Gastroesophageal sphincter (tissue), 4 donors: ENCODE data around the gene SORCS1. TPM values are rescaled to one million over a fixed set of nuclear protein-coding genes. Genes with fewer than 3 reads are reported as not detected.
A peak's percentile ranks its signal among the peaks of the same experiment; 100 is the strongest.

Experiments used
- ATAC-seq: fragments of 150-250 bp; one replicate; pipeline ENCODE4 v1.9.1; 2016; ENCODE audit warnings: mild to moderate bottlenecking, moderate library complexity
- H3K27ac ChIP-seq, 4 donors: fragments of 200-600 bp; sonication (generic) in 3 of 4; 1 replicate in 3 of 4; 2 replicates in 1 of 4; pipeline ENCODE4 v1.5.1; 2016 to 2019
- H3K27me3 ChIP-seq: fragments of 200-600 bp; sonication (generic); one replicate; pipeline ENCODE4 v1.5.1; 2019
- H3K36me3 ChIP-seq, 2 donors: fragments of 200-600 bp; sonication (generic); one replicate each; pipeline ENCODE4 v1.5.1; 2019; ENCODE audit warnings: control low read depth in 1 of 2
- H3K4me1 ChIP-seq, 3 donors: fragments of 200-600 bp; sonication (generic); 1 replicate in 2 of 3; 2 replicates in 1 of 3; pipeline ENCODE4 v1.5.1; 2016 to 2019; ENCODE audit warnings: control low read depth in 2 of 3
- H3K4me3 ChIP-seq, 2 donors: fragments of 200-600 bp; sonication (generic); one replicate each; pipeline ENCODE4 v1.5.1; 2019; ENCODE audit warnings: mild to moderate bottlenecking in 1 of 2, moderate library complexity in 1 of 2
- H3K9me3 ChIP-seq, 3 donors: fragments of 200-600 bp; sonication (generic); one replicate each; pipeline ENCODE4 v1.5.1; 2017 to 2019; ENCODE audit warnings: control low read depth in 2 of 3
- EP300 ChIP-seq: sonication (generic); formaldehyde crosslinking; IDR thresholded peaks from one replicate; pipeline ENCODE4 v1.6.1; 2017; ENCODE audit warnings: antibody characterized with exemption, mild to moderate bottlenecking
- POLR2A ChIP-seq, 2 donors: fragments of 450-650 bp; IDR thresholded peaks; one replicate each; pipeline ENCODE4 v1.6.1; 2017; ENCODE audit warnings: antibody characterized with exemption in 2 of 2, mild to moderate bottlenecking in 2 of 2, moderate library complexity in 1 of 2
- POLR2AphosphoS5 ChIP-seq: sonication (generic); formaldehyde crosslinking; IDR thresholded peaks from one replicate; pipeline ENCODE4 v1.6.1; 2017; ENCODE audit warnings: antibody characterized with exemption
- WGBS, 2 donors: methylation state at CpG; one replicate each; pipeline ENCODE4 v1.1.5; 2018; ENCODE audit warnings: low coverage in 1 of 2; 5-methylcytosine and 5-hydroxymethylcytosine counted together
- total RNA-seq, 4 donors: library from RNA; depleted of rRNA; stranded (reverse); fragments of >200 nt; gene quantifications; one replicate each; pipeline ENCODE4 v1.1.0, GENCODE V29; 2016
- TF ChIP-seq, protein P1 (sequence below), 4 experiments: fragments of 200-600 bp in 2 of 4; fragments of 450-650 bp in 2 of 4; sonication (generic) in 1 of 4; IDR thresholded peaks; one replicate each; pipeline ENCODE4 v1.5.1; 2017 to 2019; ENCODE audit warnings: antibody characterized with exemption in 4 of 4, mild to moderate bottlenecking in 2 of 4, moderate library complexity in 2 of 4

The SORCS1 gene
- total RNA-seq, 4 donors from 2014 or later: 8.5 to 18.6 (median 10.0) TPM

DNA sequence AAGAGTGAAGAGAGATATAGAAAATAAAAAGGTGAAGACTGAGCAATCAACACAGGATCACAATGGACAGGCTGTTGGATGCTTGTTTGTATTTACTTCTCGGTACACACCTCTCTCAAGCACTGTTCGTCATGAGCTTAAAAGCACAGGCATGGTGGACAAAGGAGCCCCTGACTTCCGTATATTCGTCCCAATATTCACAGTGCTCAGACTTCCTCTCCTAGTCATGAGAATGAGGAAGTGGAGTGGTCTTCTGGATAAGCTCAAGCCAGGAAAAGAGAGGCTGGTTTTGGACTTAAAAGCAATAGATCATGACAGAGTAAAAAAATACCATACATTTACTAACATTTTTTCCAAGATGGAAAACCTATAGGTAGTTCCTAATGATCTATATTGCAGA, 172.5 kb downstream of the SORCS1 start:
- H3K4me1 ChIP-seq: no peaks in the 10 kb centered on the region
- H3K27me3 ChIP-seq: no peaks in the 10 kb centered on the region
- WGBS, 2 donors: 82 to 85% methylated on average over 4 of the region's 4 CpGs
- no peak for ATAC-seq
- no peak for TF ChIP-seq POLR2A (IDR thresholded peaks at IDR 0.05)
- no peak overlapping the region for H3K4me3 ChIP-seq
- H3K9me3 ChIP-seq: no peaks in the 10 kb centered on the region
- no peak overlapping the region for H3K27ac ChIP-seq
- H3K36me3 ChIP-seq: no peaks in the 10 kb centered on the region

DNA sequence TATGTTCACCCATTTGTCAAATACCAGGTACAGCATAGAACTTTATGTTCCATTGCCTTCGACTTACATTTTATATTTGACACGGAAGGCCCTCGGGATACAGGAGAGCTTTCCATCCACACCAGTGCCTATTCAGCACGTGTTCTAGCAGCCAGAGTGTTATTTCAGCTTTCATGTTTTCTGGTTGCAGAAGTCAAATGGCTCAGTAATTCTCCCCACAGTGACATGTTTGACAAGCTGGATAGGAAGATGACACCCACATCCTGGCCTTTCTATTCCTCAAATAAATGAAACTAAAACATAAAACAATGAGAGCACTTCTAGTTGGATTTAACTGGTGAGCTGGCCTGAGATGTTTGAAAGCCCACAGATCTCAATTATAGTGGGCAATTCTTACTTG, 173.4 kb downstream of the SORCS1 start:
- Histone ChIP-seq H3K4me3 (no peak overlapping the region), H3K27me3 (no peaks in the 10 kb centered on the region)
- WGBS, 2 donors: 75 to 82% methylated on average over 4 of the region's 4 CpGs

DNA sequence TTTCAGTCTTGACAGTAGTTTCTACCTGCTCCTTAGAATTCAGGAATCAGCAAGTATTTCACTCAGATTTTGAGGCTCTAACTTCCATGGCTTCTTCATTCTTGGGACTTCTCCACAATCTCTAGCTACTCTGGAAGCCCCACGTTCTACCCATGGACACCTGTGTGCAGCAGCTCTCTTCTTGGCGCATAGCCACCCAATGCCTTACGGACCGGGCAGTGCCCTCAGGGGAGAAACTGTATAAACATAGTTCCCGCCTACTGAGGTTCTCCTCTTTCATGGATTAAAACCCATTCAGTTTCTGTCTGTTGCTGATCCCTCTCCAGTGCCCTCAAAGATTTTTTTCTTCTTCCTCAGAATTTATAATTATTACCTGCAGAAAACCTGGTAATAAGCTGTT, 177.1 kb downstream of the SORCS1 start:
- WGBS, 2 donors: 80 to 82% methylated on average over 5 of the region's 5 CpGs
- H3K27me3 ChIP-seq: no peaks in the 10 kb centered on the region
- ATAC-seq: no peak
- no peaks in the 10 kb centered on the region for H3K9me3 ChIP-seq
- TF ChIP-seq POLR2A (IDR thresholded peaks at IDR 0.05) (no peak), EP300 (no peak), POLR2AphosphoS5 (no peak)
- TF ChIP-seq, protein P1, sequence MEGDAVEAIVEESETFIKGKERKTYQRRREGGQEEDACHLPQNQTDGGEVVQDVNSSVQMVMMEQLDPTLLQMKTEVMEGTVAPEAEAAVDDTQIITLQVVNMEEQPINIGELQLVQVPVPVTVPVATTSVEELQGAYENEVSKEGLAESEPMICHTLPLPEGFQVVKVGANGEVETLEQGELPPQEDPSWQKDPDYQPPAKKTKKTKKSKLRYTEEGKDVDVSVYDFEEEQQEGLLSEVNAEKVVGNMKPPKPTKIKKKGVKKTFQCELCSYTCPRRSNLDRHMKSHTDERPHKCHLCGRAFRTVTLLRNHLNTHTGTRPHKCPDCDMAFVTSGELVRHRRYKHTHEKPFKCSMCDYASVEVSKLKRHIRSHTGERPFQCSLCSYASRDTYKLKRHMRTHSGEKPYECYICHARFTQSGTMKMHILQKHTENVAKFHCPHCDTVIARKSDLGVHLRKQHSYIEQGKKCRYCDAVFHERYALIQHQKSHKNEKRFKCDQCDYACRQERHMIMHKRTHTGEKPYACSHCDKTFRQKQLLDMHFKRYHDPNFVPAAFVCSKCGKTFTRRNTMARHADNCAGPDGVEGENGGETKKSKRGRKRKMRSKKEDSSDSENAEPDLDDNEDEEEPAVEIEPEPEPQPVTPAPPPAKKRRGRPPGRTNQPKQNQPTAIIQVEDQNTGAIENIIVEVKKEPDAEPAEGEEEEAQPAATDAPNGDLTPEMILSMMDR (IDR thresholded peaks at IDR 0.05): no peak
- no peak overlapping the region for H3K27ac ChIP-seq
- no peak overlapping the region for H3K4me3 ChIP-seq
- no peaks in the 10 kb centered on the region for H3K36me3 ChIP-seq
- H3K4me1 ChIP-seq: peaks cover 0 to 5% (median 0%) of the 10 kb centered on the region in 3 donors

More for the DNA sequence above, 173.4 kb downstream of the SORCS1 start:
- no peak for ATAC-seq
- Histone ChIP-seq H3K9me3 (no peaks in the 10 kb centered on the region), H3K4me1 (no peaks in the 10 kb centered on the region), H3K27ac (no peak overlapping the region), H3K36me3 (no peaks in the 10 kb centered on the region)
- TF ChIP-seq EP300 (no peak), POLR2A (IDR thresholded peaks at IDR 0.05) (no peak), POLR2AphosphoS5 (no peak)
- TF ChIP-seq, protein P1 (IDR thresholded peaks at IDR 0.05): no peak

DNA sequence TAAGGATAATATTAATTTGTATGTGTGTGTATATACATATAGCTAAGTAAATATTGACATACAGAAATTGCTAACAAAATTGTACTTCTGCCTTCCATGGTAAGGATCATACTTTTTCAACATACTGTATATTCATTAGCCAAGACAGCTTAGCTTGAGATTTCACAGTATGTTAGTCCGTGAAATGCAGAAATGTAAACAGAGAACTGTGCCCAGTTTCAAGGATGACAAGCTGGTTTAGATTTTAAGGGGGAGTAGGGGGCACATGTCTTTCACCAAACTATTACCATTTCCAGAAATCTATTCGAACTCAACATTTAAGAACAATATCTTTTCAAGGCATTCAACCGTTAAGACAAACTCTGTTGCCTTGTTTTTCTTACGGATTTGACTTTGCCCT, 182.2 kb downstream of the SORCS1 start:
- WGBS, 2 donors: 18 to 25% methylated on average over 4 of the region's 4 CpGs
- peak; percentile 47 for TF ChIP-seq POLR2AphosphoS5
- TF ChIP-seq EP300: no peak
- TF ChIP-seq POLR2A (IDR thresholded peaks at IDR 0.05): no peak
- TF ChIP-seq, protein P1 (IDR thresholded peaks at IDR 0.05): no peak
- Histone ChIP-seq H3K27me3 (no peaks in the 10 kb centered on the region), H3K27ac (no peak overlapping the region), H3K4me1 (peaks cover 0 to 26% (median 0%) of the 10 kb centered on the region in 3 donors), H3K36me3 (no peaks in the 10 kb centered on the region), H3K4me3 (no peak overlapping the region), H3K9me3 (no peaks in the 10 kb centered on the region)
- no peak for ATAC-seq

DNA sequence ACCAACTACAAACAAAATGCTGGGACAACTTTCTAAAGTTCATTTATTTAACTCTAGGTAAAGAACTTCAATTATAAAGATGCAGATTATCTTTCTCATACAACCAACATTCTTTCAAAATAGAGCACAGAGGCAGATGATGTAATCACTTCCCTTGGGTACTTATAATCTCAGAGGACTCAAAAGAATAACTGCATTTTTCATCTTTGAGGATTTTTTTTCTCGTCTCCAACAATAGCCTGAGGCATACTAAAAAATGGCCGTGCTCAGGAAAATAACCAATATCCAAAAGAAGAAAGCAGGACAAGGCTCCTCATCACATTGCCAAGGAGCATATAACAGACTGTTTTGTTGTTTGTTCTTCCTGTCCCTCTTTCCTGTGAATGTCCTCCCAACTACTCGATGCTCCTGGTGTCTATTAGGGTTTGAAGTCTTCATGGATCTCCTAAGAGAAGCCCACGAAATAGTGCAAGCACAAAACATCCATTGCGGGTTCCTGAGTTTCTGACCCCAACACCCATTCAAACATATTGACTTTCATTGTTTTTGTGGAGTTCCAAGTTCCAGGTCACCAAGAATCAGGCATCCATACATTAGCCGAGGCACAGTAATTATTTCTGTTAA, 182.9 kb downstream of the SORCS1 start:
- no peak for ATAC-seq
- 73 to 88% methylated on average over 4 to 6 of the region's 6 CpGs for WGBS, 2 donors
- TF ChIP-seq, protein P1 (IDR thresholded peaks at IDR 0.05): no peak
- TF ChIP-seq POLR2AphosphoS5 (no peak), POLR2A (IDR thresholded peaks at IDR 0.05) (no peak), EP300 (no peak)
- Histone ChIP-seq H3K36me3 (no peaks in the 10 kb centered on the region), H3K9me3 (no peaks in the 10 kb centered on the region), H3K4me1 (peaks cover 0 to 26% (median 0%) of the 10 kb centered on the region in 3 donors), H3K27ac (no peak overlapping the region), H3K4me3 (no peak overlapping the region), H3K27me3 (no peaks in the 10 kb centered on the region)
